A673 (cell line): Measurements from ENCODE around the gene ERBB2.

Source experiments
- CTCF ChIP-seq: fragments of 300-800, 200-600 bp; sonication (generic); conservative IDR thresholded peaks from 2 replicates; pipeline ENCODE4 v1.5.1; 2017; ENCODE audit warnings: low read depth, mild to moderate bottlenecking, antibody characterized with exemption, low read length, moderate library complexity, mixed read lengths
- EZH2 ChIP-seq: fragments of 200-600 bp; sonication (generic); IDR thresholded peaks from 2 replicates; pipeline ENCODE4 v1.6.1; 2017; ENCODE audit warnings: borderline replicate concordance, low read depth, mild to moderate bottlenecking, mixed read lengths, antibody characterized with exemption, low read length; ENCODE audit not compliant: poor library complexity, severe bottlenecking

- TF ChIP-seq CTCF, result no peak
- TF ChIP-seq EZH2, result no peak
These were observed 65.9 kb downstream of the ERBB2 start for GRCh38 chr17:39765766-39766165.
